Activated B cell treated with CpG ODN at 0.5 μM for 24 hours (primary cell): Measurements from ENCODE around the gene ADGRA1. TPM values are rescaled to one million over a fixed set of nuclear protein-coding genes. Genes with fewer than 3 reads are reported as not detected.

Experiments used
- ATAC-seq: fragments of 200-7000 bp; cut with Tn5 transposase; one replicate; pipeline ENCODE4 v1.10.0; 2021; ENCODE audit warnings: low read depth, mild to moderate bottlenecking, moderate library complexity
- CTCF ChIA-PET: fragments of 350-600 bp; sonication (Branson Sonifier 250); formaldehyde crosslinking; loops from one replicate; lab custom pipeline; 2021; ENCODE audit warnings: antibody characterized with exemption; lab: Charles Lee
- POLR2A ChIA-PET: fragments of 350-600 bp; sonication (Branson Sonifier 250); formaldehyde crosslinking; loops from one replicate; lab custom pipeline; 2021; ENCODE audit warnings: antibody characterized with exemption; lab: Charles Lee
- DNase-seq: peaks from one replicate; pipeline ENCODE4 v3.0.0; 2022
- H3K27ac Mint-ChIP-seq: one replicate; pipeline ENCODE4 v1.8.0; 2020; ENCODE audit warnings: mixed read lengths
- H3K27me3 Mint-ChIP-seq: one replicate; pipeline ENCODE4 v1.8.0; 2021; ENCODE audit warnings: mixed read lengths
- H3K36me3 Mint-ChIP-seq: one replicate; pipeline ENCODE4 v1.8.0; 2021; ENCODE audit warnings: low read depth, mixed read lengths
- H3K4me1 Mint-ChIP-seq: one replicate; pipeline ENCODE4 v1.8.0; 2021; ENCODE audit warnings: mixed read lengths
- H3K4me3 Mint-ChIP-seq: one replicate; pipeline ENCODE4 v1.8.0; 2020; ENCODE audit warnings: mild to moderate bottlenecking, mixed read lengths
- H3K9me3 Mint-ChIP-seq: one replicate; pipeline ENCODE4 v1.8.0; 2020; ENCODE audit warnings: mixed read lengths
- intact Hi-C: fragments of 100-400 bp; cut with micrococcal nuclease; formaldehyde crosslinking; loops from one replicate; pipeline ENCODE4 v1.15.1; 2024
- total RNA-seq: library from RNA; stranded (reverse); gene quantifications from 2 replicates; pipeline ENCODE4 v1.2.3, GENCODE V29; 2022
- TF ChIP-seq, protein P1 (sequence below): fragments of 200-600 bp; IDR thresholded peaks from one replicate; pipeline ENCODE4 v1.8.0; 2022; ENCODE audit warnings: antibody characterized with exemption, mild to moderate bottlenecking

The ADGRA1 gene
- total RNA-seq, 1 donor from 2014 or later, result not detected

- no peaks in the 10 kb centered on the region for H3K4me1 Mint-ChIP-seq
- POLR2A ChIA-PET, result no interaction called here
- ATAC-seq, result no peak
- no peak overlapping the region for H3K4me3 Mint-ChIP-seq
- no peaks in the 10 kb centered on the region for H3K36me3 Mint-ChIP-seq
- no peak overlapping the region for H3K27ac Mint-ChIP-seq
- DNase-seq, result no peak
- CTCF ChIA-PET, result no interaction called here
- intact Hi-C loops, result no loop called here
- H3K27me3 Mint-ChIP-seq, result peaks cover 5% of the 10 kb centered on the region
- H3K9me3 Mint-ChIP-seq, result no peaks in the 10 kb centered on the region
- TF ChIP-seq, protein P1, sequence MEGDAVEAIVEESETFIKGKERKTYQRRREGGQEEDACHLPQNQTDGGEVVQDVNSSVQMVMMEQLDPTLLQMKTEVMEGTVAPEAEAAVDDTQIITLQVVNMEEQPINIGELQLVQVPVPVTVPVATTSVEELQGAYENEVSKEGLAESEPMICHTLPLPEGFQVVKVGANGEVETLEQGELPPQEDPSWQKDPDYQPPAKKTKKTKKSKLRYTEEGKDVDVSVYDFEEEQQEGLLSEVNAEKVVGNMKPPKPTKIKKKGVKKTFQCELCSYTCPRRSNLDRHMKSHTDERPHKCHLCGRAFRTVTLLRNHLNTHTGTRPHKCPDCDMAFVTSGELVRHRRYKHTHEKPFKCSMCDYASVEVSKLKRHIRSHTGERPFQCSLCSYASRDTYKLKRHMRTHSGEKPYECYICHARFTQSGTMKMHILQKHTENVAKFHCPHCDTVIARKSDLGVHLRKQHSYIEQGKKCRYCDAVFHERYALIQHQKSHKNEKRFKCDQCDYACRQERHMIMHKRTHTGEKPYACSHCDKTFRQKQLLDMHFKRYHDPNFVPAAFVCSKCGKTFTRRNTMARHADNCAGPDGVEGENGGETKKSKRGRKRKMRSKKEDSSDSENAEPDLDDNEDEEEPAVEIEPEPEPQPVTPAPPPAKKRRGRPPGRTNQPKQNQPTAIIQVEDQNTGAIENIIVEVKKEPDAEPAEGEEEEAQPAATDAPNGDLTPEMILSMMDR, result no peak
These were observed 11.3 kb upstream of the ADGRA1 start for GRCh38 chr10:133076274-133077038.

- Mint-ChIP-seq H3K36me3 (no peaks in the 10 kb centered on the region), H3K27ac (no peak overlapping the region), H3K4me1 (no peaks in the 10 kb centered on the region), H3K9me3 (no peaks in the 10 kb centered on the region), H3K4me3 (no peak overlapping the region), H3K27me3 (peaks cover 8% of the 10 kb centered on the region)
- intact Hi-C loops, result no loop called here
- CTCF ChIA-PET, result no interaction called here
- DNase-seq (no peak), ATAC-seq (no peak)
- POLR2A ChIA-PET, result no interaction called here
- TF ChIP-seq, protein P1, result no peak
These were observed 7.7 kb upstream of the ADGRA1 start for GRCh38 chr10:133079836-133080682.

DNA sequence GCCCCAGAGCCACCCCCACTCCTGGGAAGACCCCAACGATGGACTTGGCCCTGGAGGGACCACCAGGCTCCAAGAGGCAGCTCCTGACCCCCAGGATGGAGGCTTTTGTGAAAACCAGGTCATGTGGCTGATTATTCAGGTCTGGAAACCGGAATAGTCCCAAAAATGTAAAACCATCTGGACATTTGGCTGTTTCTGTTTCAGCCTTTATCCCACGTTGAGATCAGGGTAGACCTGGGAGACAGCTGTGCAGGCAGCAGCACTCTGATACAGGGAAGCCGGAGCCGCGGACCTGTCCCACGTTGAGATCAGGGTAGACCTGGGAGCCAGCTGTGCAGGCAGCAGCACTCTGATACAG is 7.1 kb upstream of the ADGRA1 start:
- no peaks in the 10 kb centered on the region for H3K4me1 Mint-ChIP-seq
- H3K4me3 Mint-ChIP-seq, result no peak overlapping the region
- intact Hi-C loops, result no loop called here
- H3K27me3 Mint-ChIP-seq, result peaks cover 8% of the 10 kb centered on the region
- no peaks in the 10 kb centered on the region for H3K36me3 Mint-ChIP-seq
- ChIA-PET CTCF (no interaction called here), POLR2A (no interaction called here)
- TF ChIP-seq, protein P1, result no peak
- DNase-seq (no peak), ATAC-seq (no peak)
- H3K9me3 Mint-ChIP-seq, result no peaks in the 10 kb centered on the region
- H3K27ac Mint-ChIP-seq, result no peak overlapping the region

DNA sequence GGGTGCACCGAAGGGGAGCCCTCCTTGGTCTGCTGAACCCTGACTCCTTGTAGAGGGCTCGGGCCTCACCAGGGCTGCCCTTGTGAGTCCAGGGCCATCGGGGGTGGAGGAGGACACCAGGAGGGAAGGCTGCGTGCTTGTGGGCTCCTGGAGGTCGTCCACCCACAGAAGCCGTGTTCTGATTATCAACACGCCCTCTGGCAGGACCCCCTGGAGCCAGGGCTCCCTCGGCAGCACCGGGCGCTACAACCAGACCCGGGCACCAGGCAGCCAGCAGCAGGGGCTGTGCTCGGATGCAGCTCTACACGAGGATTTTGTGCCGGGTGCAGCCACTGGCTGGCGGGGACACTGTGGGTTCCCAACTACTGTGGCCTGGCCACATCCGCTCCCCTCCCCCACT is 6.1 kb upstream of the ADGRA1 start:
- ATAC-seq (no peak), DNase-seq (no peak)
- Mint-ChIP-seq H3K4me3 (no peak overlapping the region), H3K9me3 (no peaks in the 10 kb centered on the region), H3K4me1 (no peaks in the 10 kb centered on the region), H3K36me3 (no peaks in the 10 kb centered on the region), H3K27me3 (peaks cover 9% of the 10 kb centered on the region), H3K27ac (no peak overlapping the region)
- CTCF ChIA-PET, result no interaction called here
- intact Hi-C loops, result no loop called here
- POLR2A ChIA-PET, result no interaction called here
- TF ChIP-seq, protein P1, result no peak

DNA sequence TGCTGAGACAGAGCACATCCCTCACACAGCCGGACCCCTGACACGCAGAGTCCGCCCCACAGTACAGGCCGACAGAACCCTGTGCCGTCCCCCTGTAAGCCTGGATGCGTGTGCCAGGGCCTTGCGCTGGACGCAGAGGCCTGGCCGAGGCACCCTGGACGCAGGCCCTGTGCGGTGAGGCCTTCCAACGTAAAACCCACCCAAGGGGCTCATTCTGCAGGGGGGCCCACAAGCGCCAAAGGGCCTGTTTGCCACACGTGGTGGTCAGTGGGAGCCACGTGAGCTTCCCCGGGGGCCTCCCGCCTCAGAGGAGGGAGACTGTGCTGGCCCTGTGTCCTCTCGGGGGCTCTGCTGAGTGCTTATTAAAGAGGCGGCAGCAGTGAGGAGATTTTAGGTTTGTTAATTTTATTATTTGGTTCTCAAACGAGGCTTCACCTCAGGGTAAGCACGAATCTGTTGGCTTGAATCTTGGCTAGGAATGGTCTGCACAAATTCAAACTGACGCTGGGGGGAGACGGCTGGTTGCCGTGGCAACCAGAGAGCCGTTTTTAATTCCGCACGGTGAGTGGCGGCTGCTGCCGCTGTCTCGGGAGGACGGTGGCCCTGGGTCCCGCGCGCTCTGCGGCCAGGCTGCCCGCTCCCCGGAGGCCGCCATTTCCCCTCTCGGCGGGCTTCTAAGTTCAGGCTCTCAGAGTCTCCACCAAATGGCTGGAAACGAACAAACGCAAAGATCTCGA is 4.9 kb upstream of the ADGRA1 start:
- Mint-ChIP-seq H3K4me1 (peaks cover 5% of the 10 kb centered on the region), H3K27ac (no peak overlapping the region), H3K4me3 (no peak overlapping the region), H3K36me3 (no peaks in the 10 kb centered on the region), H3K9me3 (no peaks in the 10 kb centered on the region), H3K27me3 (peaks cover 16% of the 10 kb centered on the region)
- ChIA-PET POLR2A (no interaction called here), CTCF (no interaction called here)
- intact Hi-C loops, result no loop called here
- DNase-seq, result no peak
- TF ChIP-seq, protein P1, result no peak
- no peak for ATAC-seq
